Natural killer cell (primary cell): ENCODE results near the gene SLC19A2. TPM values are rescaled to one million over a fixed set of nuclear protein-coding genes. Genes with fewer than 3 reads are reported as not detected.
A peak's percentile ranks its signal among the peaks of the same experiment; 100 is the strongest.

Source experiments
- ATAC-seq, 3 donors: fragments of 150-1000 bp in 2 of 3; fragments of 200-7000 bp in 1 of 3; cut with Tn5 transposase; 1 replicate in 1 of 3; 2 replicates in 2 of 3; pipeline ENCODE4 v1.10.0; 2021; ENCODE audit warnings: mild to moderate bottlenecking in 2 of 3, moderate library complexity in 2 of 3
- DNase-seq, 2 donors: peaks; one replicate each; pipeline versions ENCODE4 v3.0.0 to v3.0.0-alpha.2; 2013 to 2021; ENCODE audit warnings: mixed read lengths in 1 of 2
- H3K27ac ChIP-seq: one replicate; pipeline ENCODE4 v1.5.1; 2013; ENCODE audit warnings: mild to moderate bottlenecking, low read length
- H3K27me3 ChIP-seq: one replicate; pipeline ENCODE4 v1.6.1; 2013; ENCODE audit warnings: low read length; ENCODE audit not compliant: control insufficient read depth, insufficient read depth
- H3K36me3 ChIP-seq: one replicate; pipeline ENCODE4 v1.6.1; 2013; ENCODE audit warnings: low read length; ENCODE audit not compliant: control insufficient read depth, insufficient read depth
- H3K4me1 ChIP-seq: one replicate; pipeline ENCODE4 v1.6.1; 2013; ENCODE audit warnings: low read length; ENCODE audit not compliant: control insufficient read depth, insufficient read depth
- H3K4me3 ChIP-seq: one replicate; pipeline ENCODE4 v1.5.1; 2013; ENCODE audit warnings: low read length
- H3K9me3 ChIP-seq: one replicate; pipeline ENCODE4 v1.6.1; 2013; ENCODE audit warnings: low read length; ENCODE audit not compliant: control insufficient read depth, insufficient read depth
- H3K27ac Mint-ChIP-seq, 2 donors: one replicate each; pipeline ENCODE4 v1.8.0; 2022; ENCODE audit warnings: mild to moderate bottlenecking in 2 of 2, mixed read lengths in 2 of 2, moderate library complexity in 1 of 2
- H3K27me3 Mint-ChIP-seq, 2 donors: one replicate each; pipeline ENCODE4 v1.8.0; 2022; ENCODE audit warnings: low read depth in 2 of 2, mixed read lengths in 2 of 2
- H3K36me3 Mint-ChIP-seq: one replicate; pipeline ENCODE4 v1.8.0; 2022; ENCODE audit warnings: mixed read lengths
- H3K4me1 Mint-ChIP-seq, 2 donors: one replicate each; pipeline ENCODE4 v1.8.0; 2022; ENCODE audit warnings: mixed read lengths in 2 of 2
- H3K4me3 Mint-ChIP-seq: one replicate; pipeline ENCODE4 v1.8.0; 2022; ENCODE audit warnings: mild to moderate bottlenecking, moderate library complexity, mixed read lengths
- H3K9me3 Mint-ChIP-seq, 2 donors: one replicate each; pipeline ENCODE4 v1.8.0; 2022; ENCODE audit warnings: mixed read lengths in 2 of 2
- WGBS: methylation state at CpG from one replicate; pipeline ENCODE4 v1.1.7; 2013; ENCODE audit warnings: missing lambda C conversion rate; ENCODE audit not compliant: insufficient coverage; 5-methylcytosine and 5-hydroxymethylcytosine counted together
- intact Hi-C: fragments of 100-400 bp; cut with micrococcal nuclease; formaldehyde crosslinking; loops from one replicate; pipeline ENCODE4 v1.14.2; 2022
- total RNA-seq, 4 donors: library from RNA; stranded (reverse); fragments of 120-200 nt in 1 of 4; gene quantifications; one replicate each; pipeline versions ENCODE4 v1.2.3 to v1.2.4, GENCODE V29; 2013 to 2022
- TF ChIP-seq, protein P1 (sequence below): fragments of 200-600 bp; IDR thresholded peaks from one replicate; pipeline ENCODE4 v1.8.0; 2022; ENCODE audit warnings: antibody characterized with exemption

SLC19A2 gene
- total RNA-seq, 3 donors from 2014 or later (not counting 1 experiment from before 2014, with no cell fraction given): 5.0 to 6.3 (median 5.3) TPM

GRCh38 chr1:169493251-169493650 is 7.5 kb upstream of the SLC19A2 start:
- no peak overlapping the region for H3K27ac Mint-ChIP-seq
- Histone ChIP-seq H3K36me3 (no peaks in the 10 kb centered on the region), H3K27ac (no peak overlapping the region), H3K4me3 (no peak overlapping the region), H3K9me3 (no peaks in the 10 kb centered on the region), H3K4me1 (no peaks in the 10 kb centered on the region), H3K27me3 (no peaks in the 10 kb centered on the region)
- WGBS: 80% methylated on average over 1 of the region's 1 CpG
- intact Hi-C loops: no loop called here
- H3K4me3 Mint-ChIP-seq: no peak overlapping the region
- H3K9me3 Mint-ChIP-seq: no peaks in the 10 kb centered on the region
- H3K36me3 Mint-ChIP-seq: no peaks in the 10 kb centered on the region
- TF ChIP-seq, protein P1, sequence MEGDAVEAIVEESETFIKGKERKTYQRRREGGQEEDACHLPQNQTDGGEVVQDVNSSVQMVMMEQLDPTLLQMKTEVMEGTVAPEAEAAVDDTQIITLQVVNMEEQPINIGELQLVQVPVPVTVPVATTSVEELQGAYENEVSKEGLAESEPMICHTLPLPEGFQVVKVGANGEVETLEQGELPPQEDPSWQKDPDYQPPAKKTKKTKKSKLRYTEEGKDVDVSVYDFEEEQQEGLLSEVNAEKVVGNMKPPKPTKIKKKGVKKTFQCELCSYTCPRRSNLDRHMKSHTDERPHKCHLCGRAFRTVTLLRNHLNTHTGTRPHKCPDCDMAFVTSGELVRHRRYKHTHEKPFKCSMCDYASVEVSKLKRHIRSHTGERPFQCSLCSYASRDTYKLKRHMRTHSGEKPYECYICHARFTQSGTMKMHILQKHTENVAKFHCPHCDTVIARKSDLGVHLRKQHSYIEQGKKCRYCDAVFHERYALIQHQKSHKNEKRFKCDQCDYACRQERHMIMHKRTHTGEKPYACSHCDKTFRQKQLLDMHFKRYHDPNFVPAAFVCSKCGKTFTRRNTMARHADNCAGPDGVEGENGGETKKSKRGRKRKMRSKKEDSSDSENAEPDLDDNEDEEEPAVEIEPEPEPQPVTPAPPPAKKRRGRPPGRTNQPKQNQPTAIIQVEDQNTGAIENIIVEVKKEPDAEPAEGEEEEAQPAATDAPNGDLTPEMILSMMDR: no peak
- H3K27me3 Mint-ChIP-seq: peaks cover 17% of the 10 kb centered on the region in 2 donors
- ATAC-seq (peak in 1 of 3 donors; percentile 36), DNase-seq (no peak)
- H3K4me1 Mint-ChIP-seq: no peaks in the 10 kb centered on the region

DNA sequence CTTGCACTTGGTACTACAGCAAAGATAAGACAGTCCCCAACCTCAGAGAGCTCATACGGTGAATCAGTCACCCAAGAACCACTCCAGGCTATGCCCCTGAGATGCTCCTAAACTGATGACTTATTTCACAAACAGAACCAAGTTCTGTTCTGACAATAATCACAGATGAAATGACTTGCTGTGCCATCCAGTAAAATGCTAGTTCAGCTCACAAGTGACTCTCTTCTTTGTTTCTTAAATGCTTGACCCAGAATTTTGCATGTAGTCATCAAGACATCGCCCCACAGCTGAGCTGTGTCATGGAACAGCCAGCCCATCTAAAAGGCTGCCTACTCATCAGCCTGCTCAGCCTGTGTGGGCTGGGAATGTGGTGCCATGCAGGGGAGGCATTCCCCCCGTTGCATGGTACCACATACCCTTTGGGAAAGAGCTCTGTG is 6.1 kb upstream of the SLC19A2 start:
- H3K27me3 Mint-ChIP-seq: peaks cover 9 to 10% of the 10 kb centered on the region in 2 donors

DNA sequence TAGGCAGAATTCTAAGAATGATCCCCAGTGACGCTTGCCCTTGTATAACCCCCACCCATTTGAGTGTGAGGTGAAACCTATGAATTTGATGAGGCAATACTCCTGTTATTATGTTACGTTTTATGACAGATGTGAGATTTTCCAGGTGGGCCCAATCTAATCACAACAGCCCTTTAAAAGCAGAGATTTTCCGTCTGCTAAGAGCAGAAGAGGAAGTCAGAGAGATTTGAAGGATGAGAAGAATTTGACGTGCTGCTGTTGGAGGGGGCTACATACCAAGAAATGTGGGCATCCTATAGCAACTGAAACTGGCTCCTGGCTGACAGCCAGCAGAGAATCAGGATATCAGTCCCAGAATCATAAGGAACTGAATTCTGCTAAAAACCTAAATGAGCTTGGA is 2.4 kb upstream of the SLC19A2 start:
- ATAC-seq (no peak), DNase-seq (no peak)
- 84% methylated on average over 4 of the region's 4 CpGs for WGBS
- Mint-ChIP-seq H3K27me3 (no peaks in the 10 kb centered on the region), H3K4me3 (no peak overlapping the region), H3K9me3 (no peaks in the 10 kb centered on the region), H3K4me1 (peaks cover 31 to 39% of the 10 kb centered on the region in 2 donors), H3K36me3 (no peaks in the 10 kb centered on the region), H3K27ac (no peak overlapping the region)
- H3K27ac ChIP-seq: no peak overlapping the region
- no peaks in the 10 kb centered on the region for H3K9me3 ChIP-seq
- no peaks in the 10 kb centered on the region for H3K27me3 ChIP-seq
- TF ChIP-seq, protein P1: no peak
- peaks cover 7% of the 10 kb centered on the region for H3K4me1 ChIP-seq
- no peak overlapping the region for H3K4me3 ChIP-seq
- no peaks in the 10 kb centered on the region for H3K36me3 ChIP-seq
- intact Hi-C loops: no loop called here

More for the DNA sequence above, 6.1 kb upstream of the SLC19A2 start:
- no peaks in the 10 kb centered on the region for H3K9me3 Mint-ChIP-seq
- no peaks in the 10 kb centered on the region for H3K9me3 ChIP-seq
- H3K27me3 ChIP-seq: no peaks in the 10 kb centered on the region
- H3K4me3 Mint-ChIP-seq: no peak overlapping the region
- intact Hi-C loops: no loop called here
- H3K4me1 Mint-ChIP-seq: peaks cover 1 to 6% of the 10 kb centered on the region in 2 donors
- ATAC-seq: no peak
- H3K4me3 ChIP-seq: no peak overlapping the region
- no peaks in the 10 kb centered on the region for H3K36me3 ChIP-seq
- no peak overlapping the region for H3K27ac ChIP-seq
- H3K4me1 ChIP-seq: no peaks in the 10 kb centered on the region
- H3K36me3 Mint-ChIP-seq: no peaks in the 10 kb centered on the region
- TF ChIP-seq, protein P1: no peak
- no peak for DNase-seq
- H3K27ac Mint-ChIP-seq: no peak overlapping the region
- WGBS: 81% methylated on average over 3 of the region's 3 CpGs

DNA sequence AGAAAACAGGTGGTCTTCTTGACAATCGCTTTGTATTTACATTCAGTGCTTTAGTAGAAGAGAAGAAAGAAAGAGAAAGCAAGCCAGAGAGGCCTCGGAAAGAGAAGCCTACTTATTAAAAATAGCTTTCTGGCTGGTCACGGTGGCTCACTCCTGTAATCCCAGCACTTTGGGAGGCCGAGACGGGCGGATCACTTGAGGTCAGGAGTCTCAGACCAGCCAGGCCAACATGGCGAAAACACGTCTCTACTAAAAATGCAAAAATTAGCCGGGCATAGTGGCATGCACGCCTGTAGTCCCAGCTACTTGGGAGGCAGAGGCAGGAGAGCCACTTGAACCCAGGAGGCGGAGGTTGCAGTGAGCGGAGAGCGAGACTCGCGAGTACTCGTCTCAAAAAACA is 1.8 kb upstream of the SLC19A2 start:
- no peaks in the 10 kb centered on the region for H3K36me3 ChIP-seq
- intact Hi-C loops: loop anchor here (2.0 kb wide), 1 partner anchor 59 kb away; no protein-coding TSS in a partner anchor
- H3K27me3 ChIP-seq: no peaks in the 10 kb centered on the region
- H3K9me3 Mint-ChIP-seq: no peaks in the 10 kb centered on the region
- H3K4me3 Mint-ChIP-seq: no peak overlapping the region
- H3K36me3 Mint-ChIP-seq: no peaks in the 10 kb centered on the region
- 94% methylated on average over 16 of the region's 16 CpGs for WGBS
- no peaks in the 10 kb centered on the region for H3K27me3 Mint-ChIP-seq
- DNase-seq (no peak), ATAC-seq (no peak)
- TF ChIP-seq, protein P1: no peak
- no peak overlapping the region for H3K27ac ChIP-seq
- peaks cover 7% of the 10 kb centered on the region for H3K4me1 ChIP-seq
- no peak overlapping the region for H3K4me3 ChIP-seq
- H3K9me3 ChIP-seq: no peaks in the 10 kb centered on the region
- H3K27ac Mint-ChIP-seq: no peak overlapping the region
- peaks cover 31 to 39% of the 10 kb centered on the region in 2 donors for H3K4me1 Mint-ChIP-seq
